SK-N-SH (cell line): Measurements from ENCODE around the gene H6PD. TPM values are rescaled to one million over a fixed set of nuclear protein-coding genes. Genes with fewer than 3 reads are reported as not detected.

Source experiments
- CTCF ChIA-PET: fragments of 300-600, 350-600 bp; formaldehyde crosslinking; extraction: SDS; loops from one replicate; lab custom pipeline; 2021; lab: Yijun Ruan, JAX
- POLR2A ChIA-PET: fragments of 350-600 bp; sonication (Branson Sonifier 250); formaldehyde crosslinking; extraction: SDS; loops from one replicate; lab custom pipeline; 2020; ENCODE audit warnings: antibody characterized with exemption, inconsistent platforms; lab: Yijun Ruan, JAX
- DNase-seq: peaks from one replicate; pipeline ENCODE4 v3.0.0; 2012
- H2AFZ ChIP-seq: fragments of 200-600 bp; sonication (generic); 2 replicates; pipeline ENCODE4 v1.8.1; 2016; ENCODE audit warnings: antibody characterized with exemption, mild to moderate bottlenecking, low read depth
- H3F3A ChIP-seq: fragments of 200-600 bp; sonication (generic); replicated peaks from 2 replicates; pipeline ENCODE3; 2016; ENCODE audit warnings: antibody characterized with exemption, mild to moderate bottlenecking; ENCODE audit not compliant: insufficient read depth
- H3K27ac ChIP-seq, 2 experiments: fragments of 200-500 bp in 1 of 2; fragments of 200-600 bp in 1 of 2; sonication (Bioruptor generic) in 1 of 2; sonication (generic), shearing (Covaris generic) in 1 of 2; 2 replicates each; pipeline versions ENCODE4 v1.5.1 to v1.6.1; 2014 to 2016; ENCODE audit warnings: low read depth in 2 of 2, inconsistent platforms in 1 of 2, low read length in 1 of 2, mild to moderate bottlenecking in 1 of 2, mixed read lengths in 1 of 2
- H3K27me3 ChIP-seq: fragments of 200-600 bp; sonication (generic), shearing (Covaris generic); 2 replicates; pipeline ENCODE4 v1.6.1; 2016; ENCODE audit warnings: mixed run types; ENCODE audit not compliant: insufficient read depth
- H3K36me3 ChIP-seq, 2 experiments: fragments of 200-500 bp in 1 of 2; fragments of 200-600 bp in 1 of 2; sonication (Bioruptor generic) in 1 of 2; sonication (generic) in 1 of 2; replicated peaks in 1 of 2; 2 replicates each; pipeline versions ENCODE3 to v1.5.1; 2014 to 2016; ENCODE audit warnings: low read length in 1 of 2, mild to moderate bottlenecking in 1 of 2; ENCODE audit not compliant: insufficient read depth in 2 of 2, control insufficient read depth in 1 of 2
- H3K4me1 ChIP-seq, 2 experiments: fragments of 200-500 bp in 1 of 2; fragments of 200-600 bp in 1 of 2; sonication (Bioruptor generic) in 1 of 2; sonication (generic), shearing (Covaris generic) in 1 of 2; 2 replicates each; pipeline versions ENCODE4 v1.5.1 to v1.6.1; 2014 to 2016; ENCODE audit warnings: low read depth in 1 of 2, low read length in 1 of 2, mixed run types in 1 of 2; ENCODE audit not compliant: insufficient read depth in 2 of 2, control insufficient read depth in 1 of 2
- H3K4me2 ChIP-seq: fragments of 200-600 bp; sonication (generic), shearing (Covaris generic); 2 replicates; pipeline ENCODE4 v1.6.1; 2017; ENCODE audit warnings: mixed run types
- H3K4me3 ChIP-seq, 2 experiments: fragments of 200-500 bp in 1 of 2; fragments of 200-600 bp in 1 of 2; sonication (Bioruptor generic) in 1 of 2; sonication (generic), shearing (Covaris generic) in 1 of 2; 2 replicates each; pipeline versions ENCODE4 v1.5.1 to v1.8.1; 2014 to 2016; ENCODE audit warnings: low read depth in 2 of 2, inconsistent platforms in 1 of 2, low read length in 1 of 2, mild to moderate bottlenecking in 1 of 2, mixed read lengths in 1 of 2, moderate library complexity in 1 of 2
- H3K79me2 ChIP-seq: fragments of 200-600 bp; sonication (generic); 2 replicates; pipeline ENCODE4 v1.8.1; 2017; ENCODE audit warnings: mild to moderate bottlenecking; ENCODE audit not compliant: insufficient read depth
- H3K9ac ChIP-seq: fragments of 200-600 bp; sonication (generic); 2 replicates; pipeline ENCODE4 v1.6.1; 2017; ENCODE audit warnings: mixed run types
- H3K9me2 ChIP-seq: fragments of 200-600 bp; sonication (generic); 2 replicates; pipeline ENCODE4 v1.6.1; 2017; ENCODE audit warnings: mixed run types
- H3K9me3 ChIP-seq: fragments of 200-600 bp; sonication (generic); 2 replicates; pipeline ENCODE4 v1.6.1; 2017; ENCODE audit warnings: mixed run types, mild to moderate bottlenecking, moderate library complexity
- H4K20me1 ChIP-seq: fragments of 200-600 bp; sonication (generic); 2 replicates; pipeline ENCODE4 v1.6.1; 2017; ENCODE audit warnings: mild to moderate bottlenecking, mixed run types; ENCODE audit not compliant: insufficient read depth
- EP300 ChIP-seq, 2 experiments: IDR thresholded peaks; 2 replicates each; pipeline versions ENCODE4 v1.4.0 to v1.6.1; 2012; ENCODE audit warnings: borderline replicate concordance in 1 of 2, low read depth in 1 of 2, low read length in 1 of 2
- EZH2phosphoT487 ChIP-seq: fragments of 200-600 bp; sonication (generic); IDR thresholded peaks from 2 replicates; pipeline ENCODE4 v1.6.1; 2017; ENCODE audit warnings: low read depth, mixed run types, mild to moderate bottlenecking, antibody characterized with exemption, moderate library complexity, borderline replicate concordance
- FOSL2 ChIP-seq: IDR thresholded peaks from 2 replicates; pipeline ENCODE4 v1.4.0; 2012; ENCODE audit warnings: low read depth, mild to moderate bottlenecking, moderate library complexity, borderline replicate concordance
- FOXM1 ChIP-seq: IDR thresholded peaks from 2 replicates; pipeline ENCODE4 v1.4.0; 2012; ENCODE audit warnings: low read depth, mild to moderate bottlenecking
- GABPA ChIP-seq: IDR thresholded peaks from 2 replicates; pipeline ENCODE4 v1.4.0; 2012; ENCODE audit warnings: low read depth, mild to moderate bottlenecking
- JUND ChIP-seq: IDR thresholded peaks from 2 replicates; pipeline ENCODE4 v1.4.0; 2012
- MAX ChIP-seq: IDR thresholded peaks from 2 replicates; pipeline ENCODE4 v1.4.0; 2012; ENCODE audit warnings: low read depth
- MXI1 ChIP-seq: IDR thresholded peaks from 2 replicates; pipeline ENCODE4 v1.6.1; 2012; ENCODE audit warnings: mild to moderate bottlenecking, low read depth, low read length, improper control_type of control experiment
- NFIC ChIP-seq: IDR thresholded peaks from 2 replicates; pipeline ENCODE4 v1.4.0; 2012; ENCODE audit warnings: borderline replicate concordance
- NRF1 ChIP-seq: IDR thresholded peaks from 2 replicates; pipeline ENCODE4 v1.6.1; 2012; ENCODE audit warnings: low read depth, mild to moderate bottlenecking, low read length
- RAD21 ChIP-seq: IDR thresholded peaks from 2 replicates; pipeline ENCODE4 v1.6.1; 2012; ENCODE audit warnings: mild to moderate bottlenecking, low read length
- REST ChIP-seq: IDR thresholded peaks from 2 replicates; pipeline ENCODE4 v1.6.1; 2012; ENCODE audit warnings: mild to moderate bottlenecking, low read depth, low read length, moderate library complexity
- RFX5 ChIP-seq: IDR thresholded peaks from 2 replicates; pipeline ENCODE4 v1.6.1; 2012; ENCODE audit warnings: mild to moderate bottlenecking, improper control_type of control experiment, low read length
- SMC3 ChIP-seq: IDR thresholded peaks from 2 replicates; pipeline ENCODE4 v1.6.1; 2012; ENCODE audit warnings: low read depth, low read length, improper control_type of control experiment
- TAF1 ChIP-seq: IDR thresholded peaks from 2 replicates; pipeline ENCODE4 v1.6.1; 2012; ENCODE audit warnings: low read depth, mild to moderate bottlenecking, low read length, moderate library complexity, borderline replicate concordance
- YY1 ChIP-seq: IDR thresholded peaks from 2 replicates; pipeline ENCODE4 v1.4.0; 2012; ENCODE audit warnings: low read depth, mild to moderate bottlenecking
- WGBS: methylation state at CpG from one replicate; pipeline ENCODE4 v1.1.6; 2017; ENCODE audit warnings: low lambda C conversion rate; 5-methylcytosine and 5-hydroxymethylcytosine counted together
- polyA plus RNA-seq, 3 experiments: library from polyadenylated mRNA; depleted of rRNA; stranded (reverse); fragments of >200 nt; gene quantifications; 2 replicates each; pipeline ENCODE4 v1.2.3, GENCODE V29; 2012

Gene H6PD
- polyA plus RNA-seq, 1 of the 3 experiments (the other 2 are of a cell fraction) = 19.1 TPM

GRCh38 chr1:9235560-9235959 lies 986 bp downstream of the H6PD start:
- H3K9me2 ChIP-seq = no peaks in the 10 kb centered on the region
- WGBS = 89% methylated on average over 10 of the region's 10 CpGs
- peaks cover 8% of the 10 kb centered on the region for H3F3A ChIP-seq
- H3K27me3 ChIP-seq = no peaks in the 10 kb centered on the region
- POLR2A ChIA-PET = interaction anchor here (0.8 kb wide), 1 partner anchor 17 kb away, joined by 3 read pairs; no protein-coding TSS in a partner anchor
- DNase-seq = no peak
- peak overlapping the region; percentile 63 to 65 for H3K4me3 ChIP-seq
- H3K27ac ChIP-seq = peak overlapping the region; percentile 82 to 84; a peak in 3 of 4 replicates
- H3K36me3 ChIP-seq = peaks cover 4 to 10% of the 10 kb centered on the region in 2 experiments
- H3K79me2 ChIP-seq = peaks cover 39% of the 10 kb centered on the region
- peaks cover 0 to 13% of the 10 kb centered on the region in 2 experiments; a peak in 1 of 4 replicates for H3K4me1 ChIP-seq
- TF ChIP-seq YY1 = no peak
- no peak for TF ChIP-seq FOSL2
- TF ChIP-seq NFIC = no peak
- no peak for TF ChIP-seq MAX
- no peak for TF ChIP-seq TAF1
- no peak for TF ChIP-seq EZH2phosphoT487
- TF ChIP-seq RAD21 = no peak
- no peak for TF ChIP-seq FOXM1
- TF ChIP-seq SMC3 = no peak
- TF ChIP-seq NRF1 = no peak
- no peak for TF ChIP-seq MXI1
- TF ChIP-seq EP300 (IDR thresholded peaks at IDR 0.05; ENCODE audit: borderline replicate concordance in 1 of 2, low read depth in 1 of 2, low read length in 1 of 2) = no peak
- TF ChIP-seq JUND = no peak
- no peak for TF ChIP-seq REST
- no peak for TF ChIP-seq RFX5
- no peak for TF ChIP-seq GABPA
- no peak overlapping the region for H2AFZ ChIP-seq
- H4K20me1 ChIP-seq = no peaks in the 10 kb centered on the region; the same call in 1 of the 2 replicates
- CTCF ChIA-PET = interaction anchor here (0.7 to 4.9 kb wide), 7 partner anchors 10 to 372 kb away, joined by 3 to 31 read pairs (median 4); no protein-coding TSS in a partner anchor
- H3K9me3 ChIP-seq = no peaks in the 10 kb centered on the region
- peak overlapping the region; percentile 92 for H3K9ac ChIP-seq
- peak overlapping the region; percentile 83 for H3K4me2 ChIP-seq
